ENCODE data around the gene SPIN4.
"Not testable (repeated sequence)": the region's sequence is repeated elsewhere in the genome, so short reads cannot be mapped to it uniquely, and the experiment has no call there.

Gene SPIN4

GRCh38 chrX:63350941-63351616 is at the start of gene SPIN4:
Gene SPIN4 (minus strand): TSS chrX:63351332. CDS start chrX:63350819, 513 bp downstream.
- peak; percentile 58 for DNase-seq

DNA sequence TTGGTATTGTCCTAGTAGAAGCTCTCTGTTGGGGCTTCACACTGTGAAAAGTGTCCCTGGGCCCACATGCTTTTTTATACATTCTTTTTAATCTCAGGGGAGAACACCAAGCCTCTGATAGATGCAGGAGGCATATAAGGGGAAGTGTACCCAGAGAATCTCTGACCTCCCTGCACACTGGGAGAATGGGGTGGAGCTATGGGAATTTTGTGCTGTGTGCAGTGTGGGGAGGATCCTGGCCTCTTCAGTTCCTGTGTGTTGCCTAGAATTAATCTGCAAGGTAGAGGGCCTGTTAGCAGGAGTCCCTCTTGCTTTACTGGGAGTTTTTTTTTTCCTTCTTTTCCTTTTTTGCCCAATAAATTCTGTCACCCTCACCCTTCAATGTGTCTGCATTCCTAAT is 49.2 kb upstream of the SPIN4 start:
- DNase-seq, result no peak

GRCh38 chrX:63394872-63395271 is 43.7 kb upstream of the SPIN4 start:
- DNase-seq, result no peak

- not testable (repeated sequence) for DNase-seq
Measured at GRCh38 chrX:63393094-63393493, 42.0 kb upstream of the SPIN4 start.

GRCh38 chrX:63387411-63387810 is 36.3 kb upstream of the SPIN4 start:
- DNase-seq, result no peak

GRCh38 chrX:63384263-63384662 is 33.1 kb upstream of the SPIN4 start:
- DNase-seq, result not testable (repeated sequence)

GRCh38 chrX:63373012-63373411 is 21.9 kb upstream of the SPIN4 start:
- DNase-seq, result not testable (repeated sequence)

DNA sequence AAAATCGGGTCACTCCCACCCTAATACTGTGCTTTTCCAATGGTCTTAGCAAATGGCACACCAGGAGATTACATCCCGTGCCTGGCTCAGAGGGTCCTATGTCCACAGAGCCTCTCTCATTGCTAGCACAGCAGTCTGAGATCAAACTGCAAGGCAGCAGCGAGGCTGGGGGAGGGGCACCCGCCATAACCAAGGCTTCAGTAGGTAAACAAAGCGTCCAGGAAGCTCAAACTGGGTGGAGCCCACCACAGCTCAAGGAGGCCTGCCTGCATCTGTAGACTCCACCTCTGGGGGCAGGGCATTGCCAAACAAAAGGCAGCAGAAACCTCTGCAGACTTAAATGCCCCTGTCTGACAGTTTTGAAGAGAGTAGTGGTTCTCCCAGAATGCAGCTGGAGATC is 16.6 kb upstream of the SPIN4 start:
- not testable (repeated sequence) for DNase-seq

DNA sequence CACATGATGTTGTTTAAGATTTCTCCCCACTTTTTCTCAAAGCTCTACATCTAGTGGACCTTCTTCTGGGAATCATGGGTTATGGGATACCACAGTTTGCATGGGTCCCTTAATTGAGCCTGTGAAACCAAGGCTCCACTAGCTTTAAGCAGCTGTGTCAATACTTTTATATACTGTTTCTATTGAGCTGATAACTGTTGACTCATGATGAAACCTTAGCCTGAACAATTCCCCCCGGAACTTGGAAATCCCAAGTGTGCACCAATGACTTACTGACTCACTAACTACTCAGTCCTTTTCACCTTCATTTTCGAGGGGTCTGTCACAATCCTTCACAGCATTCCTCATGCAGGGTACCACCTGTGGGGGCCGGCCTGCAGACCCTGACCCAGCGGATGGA is 12.7 kb upstream of the SPIN4 start:
- DNase-seq, result no peak

GRCh38 chrX:63361494-63361893 is 10.4 kb upstream of the SPIN4 start:
- no peak for DNase-seq

- DNase-seq, result no peak
Measured at GRCh38 chrX:63354484-63354883, 3.4 kb upstream of the SPIN4 start.

DNA sequence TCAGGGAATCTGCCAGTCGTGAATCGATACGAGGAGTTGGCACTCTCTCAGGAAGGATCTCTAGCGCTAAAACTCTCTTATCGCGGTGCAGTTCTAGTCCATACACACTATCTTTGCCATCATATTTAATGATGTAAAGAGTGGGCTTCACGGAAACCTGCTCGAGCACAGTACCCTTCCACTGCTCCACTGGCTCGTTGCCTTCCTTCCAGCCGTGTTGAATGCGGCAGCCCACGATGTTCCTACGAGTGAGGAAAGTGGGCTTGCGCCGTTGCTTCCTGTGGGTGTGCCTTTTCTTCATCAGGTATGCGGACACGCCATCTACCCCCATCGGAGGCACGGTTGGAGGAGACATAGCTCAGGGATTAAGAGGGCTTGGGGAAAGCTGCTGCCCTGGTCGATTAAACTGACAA is 661 bp downstream of the SPIN4 start:
- DNase-seq, result peak; percentile 20

DNA sequence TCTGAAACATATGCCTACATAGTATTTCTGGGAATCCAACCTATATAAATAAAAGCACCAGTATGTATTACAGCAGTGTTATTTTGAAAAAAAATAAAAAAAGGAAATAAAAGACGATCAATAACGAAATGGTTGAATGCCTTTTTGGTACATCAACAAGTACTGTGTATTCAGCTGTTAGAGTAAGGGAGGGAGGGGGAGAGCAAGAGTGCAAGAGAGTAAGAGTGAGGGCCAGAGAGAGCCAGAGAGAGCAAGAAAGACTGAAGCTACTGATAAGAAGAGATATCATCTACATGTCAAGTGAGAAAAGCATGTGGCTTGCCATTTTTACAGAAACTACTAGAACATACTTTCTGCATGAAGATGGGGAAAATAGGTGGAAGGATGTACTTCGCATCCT is 1.8 kb downstream of the SPIN4 start:
- DNase-seq, result no peak

DNA sequence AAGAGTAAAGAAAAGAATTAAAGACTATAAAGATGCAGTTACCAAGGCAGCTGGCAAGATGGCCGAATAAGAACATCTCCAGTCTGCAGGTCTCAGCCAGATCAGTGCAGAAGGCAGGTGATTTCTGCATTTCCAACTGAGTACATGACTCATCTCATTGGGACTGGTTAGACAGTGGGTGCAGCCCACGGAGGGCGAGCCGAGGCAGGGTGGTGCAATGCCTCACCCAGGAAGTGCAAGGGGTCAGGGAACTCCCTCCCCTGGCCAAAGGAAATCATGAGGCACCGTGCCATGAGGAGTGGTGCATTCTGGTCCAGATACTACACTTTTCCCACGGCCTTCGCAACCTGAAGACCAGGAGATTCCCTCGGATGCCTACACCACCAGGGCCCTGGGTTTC is 20.5 kb downstream of the SPIN4 start:
- no peak for DNase-seq

DNA sequence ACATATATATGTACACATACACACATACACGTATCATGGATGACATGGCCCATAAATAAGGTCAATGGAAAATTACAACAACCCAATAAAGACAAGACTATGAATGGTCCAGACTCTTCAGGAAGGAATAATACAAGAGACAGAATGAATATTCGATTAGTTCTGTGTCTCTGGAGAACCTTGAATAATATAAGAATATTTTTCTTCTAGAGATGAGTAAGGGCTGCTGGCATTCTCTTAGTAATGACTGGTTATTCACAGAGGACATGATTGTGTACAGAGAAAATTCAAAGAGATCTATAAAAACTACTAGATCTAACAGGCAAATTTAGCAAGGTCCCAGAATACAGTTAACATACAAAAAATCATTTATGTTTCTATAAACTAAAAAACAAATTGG is 23.3 kb downstream of the SPIN4 start:
- no peak for DNase-seq

DNA sequence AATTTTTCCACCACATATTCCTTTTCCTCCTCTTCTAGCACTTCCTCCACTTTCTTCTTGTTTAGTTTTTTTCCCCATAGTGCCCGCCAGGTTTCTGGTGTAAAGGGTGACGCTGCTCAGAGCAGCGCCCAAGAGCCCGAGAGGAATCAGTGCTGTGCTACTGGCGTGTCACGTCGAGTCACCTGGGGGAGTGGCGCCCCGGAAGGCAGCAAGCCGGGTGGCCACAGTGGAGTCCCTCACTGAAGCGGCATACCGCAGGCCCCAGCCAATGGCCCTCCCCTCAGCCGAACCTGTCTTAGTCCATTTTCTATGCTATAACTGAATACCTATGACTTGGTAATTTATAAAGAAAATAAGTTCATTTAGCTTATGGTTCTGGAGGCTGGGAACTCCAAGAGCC is 51.5 kb downstream of the SPIN4 start:
- DNase-seq, result no peak

All from activated T-cell treated with anti-CD3 and anti-CD28 coated beads, Interleukin-2, amount 50 U/mL, for 1 hour (primary cell).